ENCODE results near the gene GPC5. TPM values are rescaled to one million over a fixed set of nuclear protein-coding genes. Genes with fewer than 3 reads are reported as not detected.

GPC5 gene
- total RNA-seq, 2 donors from 2014 or later, result 0.22 to 0.51 TPM

DNA sequence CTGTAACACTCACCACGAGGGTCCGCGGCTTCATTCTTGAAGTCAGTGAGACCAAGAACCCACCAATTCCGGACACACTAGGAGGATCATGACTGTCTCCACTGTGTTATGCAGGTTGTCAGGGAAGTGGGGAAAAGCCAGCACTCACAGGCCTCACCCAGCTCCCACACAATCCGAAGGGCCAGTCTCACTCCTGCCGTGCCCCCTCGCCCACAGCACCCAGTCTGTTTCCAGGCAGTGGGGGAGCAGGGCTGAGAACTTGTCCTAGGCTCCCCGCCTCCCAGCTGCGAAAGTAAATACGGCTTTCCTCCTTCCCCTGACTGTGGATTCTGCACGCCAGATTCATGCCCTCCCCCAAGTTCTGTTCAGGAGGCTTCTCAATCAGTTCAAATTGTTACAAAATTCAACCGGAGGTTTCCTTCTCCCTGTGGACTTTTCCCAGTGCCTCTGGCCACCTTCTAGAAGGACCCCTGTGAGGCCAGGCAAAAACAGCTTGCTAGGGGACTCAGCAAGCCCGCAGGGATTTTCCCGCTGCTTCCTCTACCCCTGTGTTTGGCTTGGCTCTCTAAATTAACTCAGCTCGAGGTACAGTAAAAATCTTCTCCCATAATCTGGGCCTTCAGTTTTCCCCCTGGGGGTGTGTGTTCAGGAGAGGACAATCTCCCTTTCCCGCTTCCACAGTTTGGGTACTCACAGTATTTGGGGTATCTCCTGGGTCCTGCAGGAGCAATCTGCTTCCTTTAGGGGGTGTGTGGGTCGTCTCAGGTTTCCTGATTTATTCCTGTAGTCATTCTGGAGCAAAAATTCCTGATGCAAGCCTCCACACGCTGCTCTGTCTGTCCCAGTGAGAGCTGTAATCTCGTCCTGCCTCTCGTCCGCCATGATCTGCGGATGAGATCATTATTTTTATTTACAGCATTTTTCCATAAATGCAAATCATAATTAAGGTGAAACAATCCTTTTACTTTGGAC is 899.8 kb downstream of the GPC5 start:
- Histone ChIP-seq H3K27me3 (ENCODE audit: control insufficient read depth, insufficient read depth, low read length, poor library complexity, severe bottlenecking) (no peaks in the 10 kb centered on the region), H3K27ac (ENCODE audit: low read depth, low read length) (no peak overlapping the region), H3K36me3 (ENCODE audit: control insufficient read depth, insufficient read depth, low read length) (no peaks in the 10 kb centered on the region), H3K9ac (ENCODE audit: extremely low read depth, low read length, poor library complexity, severe bottlenecking) (no peak overlapping the region), H3K4me1 (ENCODE audit: control insufficient read depth, insufficient read depth, low read length) (no peaks in the 10 kb centered on the region), H3K4me3 (ENCODE audit: low read length) (no peak overlapping the region), H3K9me3 (ENCODE audit: control insufficient read depth, low read length) (no peaks in the 10 kb centered on the region)
- 82 to 92% methylated on average over 14 to 22 of the region's 22 CpGs for WGBS, 2 experiments (ENCODE audit: insufficient coverage in 1 of 2, insufficient read length in 1 of 2)
- Mint-ChIP-seq H3K36me3 (ENCODE audit: low read depth) (no peaks in the 10 kb centered on the region), H3K27me3 (ENCODE audit: insufficient read depth) (no peaks in the 10 kb centered on the region), H3K27ac (no peak overlapping the region), H3K4me1 (peaks cover 9% of the 10 kb centered on the region), H3K4me3 (no peak overlapping the region), H3K9me3 (peaks cover 5% of the 10 kb centered on the region)
- peak; percentile 54 for DNase-seq
- TF ChIP-seq CTCF (conservative IDR thresholded peaks at IDR 0.05), result peak; percentile 40

GRCh38 chr13:92300651-92301050 is 902.2 kb downstream of the GPC5 start:
- Histone ChIP-seq H3K9me3 (ENCODE audit: control insufficient read depth, low read length) (no peaks in the 10 kb centered on the region), H3K4me1 (ENCODE audit: control insufficient read depth, insufficient read depth, low read length) (no peaks in the 10 kb centered on the region), H3K36me3 (ENCODE audit: control insufficient read depth, insufficient read depth, low read length) (no peaks in the 10 kb centered on the region), H3K27me3 (ENCODE audit: control insufficient read depth, insufficient read depth, low read length, poor library complexity, severe bottlenecking) (no peaks in the 10 kb centered on the region), H3K9ac (ENCODE audit: extremely low read depth, low read length, poor library complexity, severe bottlenecking) (no peak overlapping the region), H3K4me3 (ENCODE audit: low read length) (no peak overlapping the region), H3K27ac (ENCODE audit: low read depth, low read length) (no peak overlapping the region)
- no peak for DNase-seq
- Mint-ChIP-seq H3K9me3 (peaks cover 5% of the 10 kb centered on the region), H3K36me3 (ENCODE audit: low read depth) (no peaks in the 10 kb centered on the region), H3K27me3 (ENCODE audit: insufficient read depth) (no peaks in the 10 kb centered on the region), H3K4me3 (no peak overlapping the region), H3K27ac (no peak overlapping the region), H3K4me1 (peaks cover 9% of the 10 kb centered on the region)
- no peak for TF ChIP-seq CTCF (conservative IDR thresholded peaks at IDR 0.05)
- WGBS, 2 experiments (ENCODE audit: insufficient coverage in 1 of 2, insufficient read length in 1 of 2), result 95 to 100% methylated on average over 1 of the region's 1 CpG

- DNase-seq, result no peak
- H3K27me3 Mint-ChIP-seq (ENCODE audit: insufficient read depth), result no peaks in the 10 kb centered on the region
- Histone ChIP-seq H3K36me3 (ENCODE audit: control insufficient read depth, insufficient read depth, low read length) (no peaks in the 10 kb centered on the region), H3K4me1 (ENCODE audit: control insufficient read depth, insufficient read depth, low read length) (no peaks in the 10 kb centered on the region), H3K27ac (ENCODE audit: low read depth, low read length) (no peak overlapping the region), H3K9ac (ENCODE audit: extremely low read depth, low read length, poor library complexity, severe bottlenecking) (no peak overlapping the region), H3K9me3 (ENCODE audit: control insufficient read depth, low read length) (no peaks in the 10 kb centered on the region), H3K27me3 (ENCODE audit: control insufficient read depth, insufficient read depth, low read length, poor library complexity, severe bottlenecking) (no peaks in the 10 kb centered on the region), H3K4me3 (ENCODE audit: low read length) (no peak overlapping the region)
- H3K36me3 Mint-ChIP-seq (ENCODE audit: low read depth), result no peaks in the 10 kb centered on the region
- peaks cover 6% of the 10 kb centered on the region for H3K4me1 Mint-ChIP-seq
- H3K4me3 Mint-ChIP-seq, result no peak overlapping the region
- TF ChIP-seq CTCF (conservative IDR thresholded peaks at IDR 0.05), result no peak
- WGBS, 2 experiments (ENCODE audit: insufficient coverage in 1 of 2, insufficient read length in 1 of 2), result 100% methylated on average over 1 of the region's 1 CpG; no CpG with 5 or more reads in 1 of the 2 experiments
- no peak overlapping the region for H3K27ac Mint-ChIP-seq
- no peaks in the 10 kb centered on the region for H3K9me3 Mint-ChIP-seq
Measured at GRCh38 chr13:92303428-92303827, 905.0 kb downstream of the GPC5 start.
